Suppressor macrophage treated with lipopolysaccharide for 4 hours (primary cell): Measurements from ENCODE around the gene FBXW7.

Experiments
- DNase-seq: peaks from one replicate; pipeline ENCODE4 v3.0.0-alpha.2; 2020

FBXW7 gene

GRCh38 chr4:152321923-152322322 lies 214.0 kb downstream of the FBXW7 start:
- DNase-seq, result no peak

- no peak for DNase-seq
Observed at GRCh38 chr4:152321398-152321797, 214.5 kb downstream of the FBXW7 start.

- DNase-seq, result no peak
Observed at GRCh38 chr4:152316969-152317368, 218.9 kb downstream of the FBXW7 start.

- DNase-seq, result no peak
Observed at GRCh38 chr4:152310257-152310656, 225.6 kb downstream of the FBXW7 start.

- no peak for DNase-seq
Observed at GRCh38 chr4:152309418-152309817, 226.5 kb downstream of the FBXW7 start.

GRCh38 chr4:152308951-152309350 lies 226.9 kb downstream of the FBXW7 start:
- no peak for DNase-seq

GRCh38 chr4:152307669-152308068 lies 228.2 kb downstream of the FBXW7 start:
- no peak for DNase-seq

- DNase-seq, result no peak
Observed at GRCh38 chr4:152306541-152306940, 229.4 kb downstream of the FBXW7 start.

GRCh38 chr4:152304220-152304619 lies 231.7 kb downstream of the FBXW7 start:
- no peak for DNase-seq

GRCh38 chr4:152301381-152301780 lies 234.5 kb downstream of the FBXW7 start:
- no peak for DNase-seq

GRCh38 chr4:152299553-152299952 lies 236.3 kb downstream of the FBXW7 start:
- DNase-seq, result no peak

- DNase-seq, result no peak
Observed at GRCh38 chr4:152296386-152296785, 239.5 kb downstream of the FBXW7 start.

- no peak for DNase-seq
Observed at GRCh38 chr4:152294765-152295164, 241.1 kb downstream of the FBXW7 start.

GRCh38 chr4:152294331-152294730 lies 241.6 kb downstream of the FBXW7 start:
- DNase-seq, result no peak

- DNase-seq, result no peak
Observed at GRCh38 chr4:152293527-152293926, 242.4 kb downstream of the FBXW7 start.

GRCh38 chr4:152290366-152290921 lies 245.4 kb downstream of the FBXW7 start:
- DNase-seq, result no peak

GRCh38 chr4:152289941-152290340 lies 246.0 kb downstream of the FBXW7 start:
- no peak for DNase-seq

GRCh38 chr4:152289541-152289940 lies 246.4 kb downstream of the FBXW7 start:
- DNase-seq, result no peak

- DNase-seq, result no peak
Observed at GRCh38 chr4:152283801-152284470, 252.0 kb downstream of the FBXW7 start.

- no peak for DNase-seq
Observed at GRCh38 chr4:152281822-152282221, 254.1 kb downstream of the FBXW7 start.

GRCh38 chr4:152281211-152281610 lies 254.7 kb downstream of the FBXW7 start:
- no peak for DNase-seq

GRCh38 chr4:152279234-152279566 lies 256.7 kb downstream of the FBXW7 start:
- DNase-seq, result no peak

- no peak for DNase-seq
Observed at GRCh38 chr4:152278505-152279233, 257.2 kb downstream of the FBXW7 start.

- no peak for DNase-seq
Observed at GRCh38 chr4:152278172-152278504, 257.8 kb downstream of the FBXW7 start.

- no peak for DNase-seq
Observed at GRCh38 chr4:152277333-152277732, 258.6 kb downstream of the FBXW7 start.
